NCI-H2107 treated with DMSO at 0.1 percent for 48 hours (cell line): ENCODE results near the gene PHIP.
A peak's percentile ranks its signal among the peaks of the same experiment; 100 is the strongest.

Source experiments
- DNase-seq: peaks from one replicate; lab custom pipeline; 2025; ENCODE audit not compliant: unreplicated experiment; lab: John Stamatoyannopoulos, UW

The PHIP gene

DNA sequence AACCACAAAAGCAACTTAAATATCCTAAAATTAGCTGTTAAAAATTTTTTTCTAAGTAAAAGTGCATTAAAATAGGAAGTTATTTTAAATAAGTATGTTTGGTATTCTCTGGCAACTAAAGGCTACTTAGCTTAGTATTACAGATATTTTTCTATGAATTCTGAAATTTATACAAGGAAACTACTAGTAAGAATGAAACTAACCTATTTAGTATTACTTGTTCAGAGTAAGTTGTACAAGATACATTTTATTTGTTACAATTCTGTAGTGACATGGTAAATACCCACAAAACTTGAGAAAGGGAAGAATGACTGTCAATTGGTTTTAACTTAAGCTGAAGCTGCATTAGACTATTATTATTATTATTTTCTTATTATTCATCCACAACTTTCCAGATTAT is 6.5 kb downstream of the PHIP start:
- no peak for DNase-seq

- no peak for DNase-seq
These were observed 7.7 kb downstream of the PHIP start for GRCh38 chr6:79070206-79070825.

DNA sequence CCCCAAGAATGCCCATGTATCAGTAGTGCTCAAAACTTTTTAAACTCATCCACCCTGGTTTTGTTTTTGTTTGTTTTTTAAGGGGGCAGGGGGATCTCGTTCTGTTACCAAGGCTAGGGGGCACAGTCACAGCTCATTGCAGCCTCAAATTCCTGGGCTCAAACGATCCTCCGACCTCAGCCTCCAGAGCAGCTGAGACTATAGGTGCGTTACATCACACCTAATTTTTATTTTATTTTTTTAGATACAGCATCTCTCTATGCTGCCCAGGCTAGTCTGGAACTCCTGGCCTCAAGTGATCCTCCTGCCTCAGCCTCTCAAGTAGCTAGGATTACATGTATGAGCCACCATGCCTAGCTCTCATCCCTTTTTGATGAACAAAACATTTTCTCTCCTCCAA is 11.2 kb downstream of the PHIP start:
- DNase-seq = no peak

DNA sequence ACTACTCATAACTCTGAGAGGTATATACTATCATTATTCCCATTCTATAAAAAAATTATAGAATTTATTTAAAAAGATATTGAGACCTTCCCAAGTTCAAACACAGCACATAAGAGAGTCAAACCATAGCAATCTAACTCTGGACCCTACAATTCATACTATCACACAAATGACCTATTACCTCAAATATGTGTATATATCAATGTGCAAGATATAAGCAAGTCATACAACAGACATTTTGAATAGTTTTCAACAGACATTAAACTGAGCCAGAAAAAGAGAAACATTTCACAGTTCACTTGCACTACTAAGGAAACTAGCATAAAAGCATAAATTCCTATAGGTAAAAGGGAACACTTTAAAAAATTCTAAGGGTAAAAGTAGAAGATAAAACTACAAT is 11.7 kb downstream of the PHIP start:
- DNase-seq = no peak

GRCh38 chr6:79065232-79065631 is 12.8 kb downstream of the PHIP start:
- no peak for DNase-seq

DNA sequence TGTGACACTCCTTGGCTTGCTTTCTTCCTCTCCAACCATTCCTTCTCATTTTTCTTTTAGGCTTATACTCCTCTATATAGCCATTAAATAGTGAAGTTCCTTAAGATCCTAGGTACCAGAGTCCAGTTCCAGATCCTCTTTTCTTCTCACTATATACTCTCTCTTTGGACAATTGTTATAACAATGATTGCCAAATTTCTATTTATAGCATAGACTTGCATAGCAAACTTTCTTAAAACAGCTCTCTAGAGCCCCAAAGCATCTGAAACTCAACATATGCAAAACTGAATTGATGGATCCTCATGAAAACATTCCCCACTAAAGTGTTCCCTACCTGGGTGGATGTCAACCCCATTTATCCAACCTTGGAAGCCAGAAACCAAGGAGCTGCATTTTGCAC is 13.4 kb downstream of the PHIP start:
- no peak for DNase-seq

GRCh38 chr6:79062708-79063107 is 15.3 kb downstream of the PHIP start:
- no peak for DNase-seq

- DNase-seq = no peak
These were observed 20.3 kb downstream of the PHIP start for GRCh38 chr6:79057746-79058145.

- no peak for DNase-seq
These were observed 21.8 kb downstream of the PHIP start for GRCh38 chr6:79056226-79056625.

DNA sequence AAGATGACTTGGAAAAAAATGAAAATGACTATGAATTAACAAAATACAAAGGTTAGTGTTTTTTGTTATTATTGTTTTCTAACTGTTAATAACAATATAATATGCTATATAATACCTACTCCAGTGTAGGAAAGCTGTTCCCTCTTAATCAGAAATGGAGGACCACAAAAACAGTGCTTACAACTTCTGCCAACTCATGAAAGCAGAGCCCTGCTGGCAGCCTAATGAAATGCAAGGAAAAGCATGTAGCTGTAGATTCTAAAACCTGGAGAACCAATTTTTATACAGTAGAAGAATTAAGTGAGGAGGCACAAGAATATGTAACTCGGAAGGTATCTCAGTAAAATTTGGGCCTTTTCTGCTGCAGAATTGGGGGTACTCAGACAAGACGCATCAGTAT is 29.4 kb downstream of the PHIP start:
- DNase-seq = peak; percentile 2

DNA sequence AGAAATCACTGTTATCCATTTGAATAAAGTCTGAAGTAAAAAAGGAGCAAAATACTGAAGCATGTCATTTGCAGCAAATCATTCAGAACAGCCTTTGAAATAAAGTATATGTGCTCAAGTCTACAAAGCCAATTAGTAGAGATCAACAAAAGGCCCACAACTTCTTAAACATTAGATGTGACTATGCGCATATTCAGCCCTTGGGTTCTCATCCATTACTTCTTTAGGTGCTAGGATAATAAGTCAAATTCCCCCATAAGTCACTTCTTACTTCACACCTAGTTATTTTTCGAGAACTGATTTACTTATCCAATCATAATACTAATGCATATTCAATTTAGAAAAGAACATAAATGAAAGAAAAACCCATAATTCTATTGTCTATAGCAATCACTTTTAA is 31.0 kb downstream of the PHIP start:
- DNase-seq = no peak

GRCh38 chr6:79045966-79046365 is 32.1 kb downstream of the PHIP start:
- DNase-seq = no peak

- no peak for DNase-seq
These were observed 35.3 kb downstream of the PHIP start for GRCh38 chr6:79042799-79043126.

GRCh38 chr6:79042088-79042798 is 35.8 kb downstream of the PHIP start:
- DNase-seq = no peak

DNA sequence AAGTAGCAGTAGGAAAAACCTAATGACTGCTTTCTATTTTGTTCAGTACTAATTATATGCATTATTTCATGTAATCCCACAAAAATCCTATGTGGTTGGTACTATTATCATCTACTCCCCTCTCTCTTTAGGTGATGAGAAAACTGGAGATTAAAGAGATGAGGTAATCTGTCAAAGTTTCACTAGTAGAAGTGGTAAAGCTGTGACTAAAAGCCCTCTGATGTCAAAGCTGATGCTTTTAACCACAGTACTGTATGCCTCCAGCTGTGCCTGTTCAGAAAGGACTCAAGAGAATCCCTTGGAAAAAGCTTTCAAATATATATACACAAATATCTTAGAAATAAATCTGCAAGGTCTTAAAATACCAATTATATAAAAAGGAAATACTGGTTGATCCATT is 38.0 kb downstream of the PHIP start:
- no peak for DNase-seq

- DNase-seq = no peak
These were observed 40.0 kb downstream of the PHIP start for GRCh38 chr6:79038061-79038460.

DNA sequence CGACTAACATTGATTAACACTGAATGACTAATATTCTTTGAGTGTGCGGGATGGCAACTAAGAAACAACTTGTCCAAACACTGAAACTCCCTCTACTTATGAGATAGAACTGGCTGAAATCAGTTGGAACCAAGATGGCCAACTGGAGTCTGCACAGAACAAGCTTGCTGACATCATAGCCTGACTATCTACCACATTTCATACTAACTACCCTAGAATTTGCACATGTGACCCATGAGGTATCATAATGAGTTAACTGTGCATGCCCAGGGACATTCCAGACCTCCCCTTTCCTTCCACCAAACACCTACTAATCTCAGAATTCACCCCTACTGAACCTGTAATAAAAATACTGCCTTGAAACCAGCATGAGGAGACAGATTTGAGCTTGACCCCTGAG is 43.2 kb downstream of the PHIP start:
- no peak for DNase-seq

DNA sequence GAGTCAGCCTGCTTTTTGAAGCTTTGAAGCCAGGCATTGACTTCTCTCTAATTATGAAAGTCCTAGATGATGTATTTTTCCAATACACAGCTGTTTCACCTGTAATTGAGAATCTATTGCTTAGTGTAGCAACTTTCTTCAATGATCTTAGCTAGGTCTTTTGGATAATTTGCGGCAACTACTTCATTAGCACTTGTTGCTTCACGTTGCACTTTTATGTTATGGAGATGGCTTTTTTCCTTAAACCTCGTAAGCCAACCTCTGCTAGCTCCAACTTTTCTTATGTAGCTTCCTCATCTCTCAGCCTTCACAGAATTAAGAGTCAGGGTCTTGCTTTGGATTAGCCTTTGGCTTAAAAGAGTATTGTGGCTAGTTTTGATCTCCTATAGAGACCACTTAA is 44.8 kb downstream of the PHIP start:
- no peak for DNase-seq

- DNase-seq = no peak
These were observed 46.0 kb downstream of the PHIP start for GRCh38 chr6:79031821-79032590.

DNA sequence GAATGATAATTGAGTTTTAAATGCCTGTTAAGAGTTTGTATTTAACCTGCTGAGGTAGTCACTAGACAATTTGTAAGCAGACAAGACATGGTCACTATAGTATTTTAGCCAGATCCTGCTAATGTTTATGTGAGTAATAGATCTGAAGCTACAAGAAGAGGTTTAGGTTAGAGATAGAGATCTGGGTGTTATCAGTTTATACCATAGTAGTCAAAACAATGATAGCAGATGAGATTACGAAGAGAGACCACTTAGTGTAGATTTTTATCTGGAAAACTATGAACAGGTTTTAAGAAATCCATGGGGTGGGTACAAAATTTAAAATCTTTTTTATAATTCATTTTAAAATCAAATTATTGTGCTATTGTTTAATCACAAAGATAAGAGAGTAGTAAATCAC is 47.5 kb downstream of the PHIP start:
- DNase-seq = no peak

DNA sequence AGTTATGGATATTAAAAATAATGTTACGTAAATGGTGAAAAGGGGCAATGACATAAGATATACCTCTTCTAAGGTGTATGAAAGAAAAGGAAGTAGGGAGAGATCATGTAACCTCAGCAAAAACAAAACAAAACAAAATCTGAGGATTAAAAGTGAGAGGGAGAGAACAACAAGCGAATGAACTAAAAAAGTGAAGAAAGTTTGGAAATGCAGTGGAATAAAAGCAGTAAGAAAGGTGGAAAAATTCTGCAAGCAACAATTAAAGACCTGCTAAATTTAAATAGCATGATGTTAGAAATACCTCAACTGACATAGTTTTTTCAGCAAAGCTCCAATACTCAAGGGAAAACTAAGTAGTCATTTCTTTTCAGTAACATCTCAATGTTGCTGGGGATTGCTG is 48.0 kb downstream of the PHIP start:
- DNase-seq = no peak

DNA sequence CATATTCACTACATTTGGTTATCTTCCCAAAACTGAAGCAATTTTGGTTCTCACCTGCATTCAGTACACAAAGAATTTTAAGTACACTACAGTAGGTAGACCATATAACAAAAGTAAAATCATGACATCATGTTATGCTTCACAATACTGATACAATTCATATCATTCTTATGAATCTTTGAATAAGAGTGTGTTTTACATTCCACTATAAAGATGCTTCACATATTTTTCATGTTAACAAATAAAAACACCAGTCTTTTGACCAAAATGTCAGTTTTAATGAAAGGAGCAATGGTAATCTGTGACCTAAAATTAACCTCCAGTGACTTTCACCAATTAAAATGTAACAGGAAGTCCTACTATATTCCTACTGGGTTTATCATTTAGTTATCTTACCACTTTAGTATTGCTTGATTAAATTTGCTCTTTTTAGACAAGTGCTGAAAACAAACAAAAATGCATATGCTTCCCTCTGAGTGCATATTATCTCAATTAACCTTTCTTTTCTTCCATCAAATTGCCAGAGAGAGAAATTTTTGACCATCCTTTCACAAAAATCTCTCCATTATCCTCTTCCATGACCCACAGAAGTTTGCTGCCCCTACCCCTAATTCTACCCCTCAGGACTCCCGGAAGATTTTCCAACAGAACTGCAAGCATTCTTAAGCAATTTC is 49.3 kb downstream of the PHIP start:
- DNase-seq = no peak
